Measurements from ENCODE around the gene CNOT1.

Gene CNOT1

GRCh38 chr16:58589326-58589905, 40.2 kb downstream of the CNOT1 start:
- peaks cover 81% of the 10 kb centered on the region for H3K79me2 ChIP-seq (ENCODE audit: control insufficient read depth, low read length)
- no peaks in the 10 kb centered on the region for H3K4me1 ChIP-seq (ENCODE audit: control insufficient read depth, low read length)
- no peaks in the 10 kb centered on the region for H3K9me3 ChIP-seq (ENCODE audit: control insufficient read depth, insufficient read depth, low read length)
- H3K27ac ChIP-seq (ENCODE audit: low read depth, low read length) = no peak overlapping the region
- H3K9me2 ChIP-seq (replicated peaks; ENCODE audit: control insufficient read depth, low read length) = no peaks in the 10 kb centered on the region
- TF ChIP-seq EZH2phosphoT487 (IDR thresholded peaks at IDR 0.05; ENCODE audit: borderline replicate concordance, low read length) (no peak), CTCF (IDR thresholded peaks at IDR 0.05; ENCODE audit: low read depth, low read length, poor library complexity, severe bottlenecking) (no peak)
- no peak overlapping the region for H3K4me2 ChIP-seq (ENCODE audit: low read length)
- H3K36me3 ChIP-seq (ENCODE audit: control insufficient read depth, low read length) = peaks cover 95% of the 10 kb centered on the region
- peaks cover 33% of the 10 kb centered on the region for H3F3A ChIP-seq (ENCODE audit: control insufficient read depth, insufficient read depth)
- no peaks in the 10 kb centered on the region for H3K27me3 ChIP-seq (ENCODE audit: control insufficient read depth, low read length)
- no peak overlapping the region for H3K4me3 ChIP-seq (ENCODE audit: low read length)
- H4K20me1 ChIP-seq (ENCODE audit: control insufficient read depth, insufficient read depth, low read depth, low read length) = peaks cover 14% of the 10 kb centered on the region

- H3K36me3 ChIP-seq (ENCODE audit: control insufficient read depth, low read length) = peaks cover 96% of the 10 kb centered on the region
- peaks cover 14% of the 10 kb centered on the region for H4K20me1 ChIP-seq (ENCODE audit: control insufficient read depth, insufficient read depth, low read depth, low read length)
- H3F3A ChIP-seq (ENCODE audit: control insufficient read depth, insufficient read depth) = peaks cover 33% of the 10 kb centered on the region
- no peaks in the 10 kb centered on the region for H3K9me3 ChIP-seq (ENCODE audit: control insufficient read depth, insufficient read depth, low read length)
- H3K9me2 ChIP-seq (replicated peaks; ENCODE audit: control insufficient read depth, low read length) = no peaks in the 10 kb centered on the region
- peaks cover 72% of the 10 kb centered on the region for H3K79me2 ChIP-seq (ENCODE audit: control insufficient read depth, low read length)
- TF ChIP-seq CTCF (IDR thresholded peaks at IDR 0.05; ENCODE audit: low read depth, low read length, poor library complexity, severe bottlenecking) = no peak
- TF ChIP-seq EZH2phosphoT487 (IDR thresholded peaks at IDR 0.05; ENCODE audit: borderline replicate concordance, low read length) = no peak
- H3K27me3 ChIP-seq (ENCODE audit: control insufficient read depth, low read length) = no peaks in the 10 kb centered on the region
- H3K27ac ChIP-seq (ENCODE audit: low read depth, low read length) = no peak overlapping the region
- no peaks in the 10 kb centered on the region for H3K4me1 ChIP-seq (ENCODE audit: control insufficient read depth, low read length)
- no peak overlapping the region for H3K4me2 ChIP-seq (ENCODE audit: low read length)
- H3K4me3 ChIP-seq (ENCODE audit: low read length) = no peak overlapping the region
Measured at GRCh38 chr16:58588406-58588805, 41.2 kb downstream of the CNOT1 start.

GRCh38 chr16:58586340-58587030, 43.1 kb downstream of the CNOT1 start:
- peaks cover 14% of the 10 kb centered on the region for H4K20me1 ChIP-seq (ENCODE audit: control insufficient read depth, insufficient read depth, low read depth, low read length)
- no peak overlapping the region for H3K27ac ChIP-seq (ENCODE audit: low read depth, low read length)
- no peaks in the 10 kb centered on the region for H3K9me3 ChIP-seq (ENCODE audit: control insufficient read depth, insufficient read depth, low read length)
- peaks cover 60% of the 10 kb centered on the region for H3K79me2 ChIP-seq (ENCODE audit: control insufficient read depth, low read length)
- no peaks in the 10 kb centered on the region for H3K27me3 ChIP-seq (ENCODE audit: control insufficient read depth, low read length)
- peaks cover 33% of the 10 kb centered on the region for H3F3A ChIP-seq (ENCODE audit: control insufficient read depth, insufficient read depth)
- no peak overlapping the region for H3K4me2 ChIP-seq (ENCODE audit: low read length)
- H3K4me3 ChIP-seq (ENCODE audit: low read length) = no peak overlapping the region
- H3K36me3 ChIP-seq (ENCODE audit: control insufficient read depth, low read length) = peaks cover 95% of the 10 kb centered on the region
- H3K4me1 ChIP-seq (ENCODE audit: control insufficient read depth, low read length) = no peaks in the 10 kb centered on the region
- TF ChIP-seq CTCF (IDR thresholded peaks at IDR 0.05; ENCODE audit: low read depth, low read length, poor library complexity, severe bottlenecking) = no peak
- no peak for TF ChIP-seq EZH2phosphoT487 (IDR thresholded peaks at IDR 0.05; ENCODE audit: borderline replicate concordance, low read length)
- H3K9me2 ChIP-seq (replicated peaks; ENCODE audit: control insufficient read depth, low read length) = no peaks in the 10 kb centered on the region

Data from DOHH2 (cell line).